HG03439 (cell line): Measurements from ENCODE around the gene CYP27C1.
"Not testable (repeated sequence)": the region's sequence is repeated elsewhere in the genome, so short reads cannot be mapped to it uniquely, and the experiment has no call there.

Source experiments
- ATAC-seq: cut with Tn5 transposase; IDR thresholded peaks from one replicate; pipeline ENCODE4 v1.9.1; 2021; ENCODE audit warnings: mild to moderate bottlenecking, moderate library complexity; ENCODE audit not compliant: unreplicated experiment

The CYP27C1 gene

GRCh38 chr2:127175041-127175721 is 44.9 kb downstream of the CYP27C1 start:
- no peak for ATAC-seq

DNA sequence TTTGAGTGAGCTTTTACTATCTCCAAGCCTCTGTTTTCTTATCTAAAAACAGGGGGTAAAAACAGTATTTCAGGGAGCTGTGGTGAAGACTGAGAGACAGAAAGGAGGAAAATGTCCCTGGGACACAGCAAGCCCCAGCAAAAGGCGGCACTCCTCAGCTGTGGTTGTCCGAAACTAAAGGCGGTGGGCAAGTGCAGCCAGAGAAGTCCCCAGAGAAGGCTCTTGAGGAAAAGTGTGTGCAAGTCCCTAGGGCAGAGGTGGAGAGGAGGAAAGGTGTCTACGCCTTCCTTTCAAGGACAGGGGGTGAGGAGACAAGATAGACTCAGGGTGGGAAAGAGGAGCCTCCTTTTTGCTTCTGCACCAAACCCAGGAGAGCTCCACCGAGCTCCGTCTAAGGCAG is 45.5 kb downstream of the CYP27C1 start:
- ATAC-seq: no peak

DNA sequence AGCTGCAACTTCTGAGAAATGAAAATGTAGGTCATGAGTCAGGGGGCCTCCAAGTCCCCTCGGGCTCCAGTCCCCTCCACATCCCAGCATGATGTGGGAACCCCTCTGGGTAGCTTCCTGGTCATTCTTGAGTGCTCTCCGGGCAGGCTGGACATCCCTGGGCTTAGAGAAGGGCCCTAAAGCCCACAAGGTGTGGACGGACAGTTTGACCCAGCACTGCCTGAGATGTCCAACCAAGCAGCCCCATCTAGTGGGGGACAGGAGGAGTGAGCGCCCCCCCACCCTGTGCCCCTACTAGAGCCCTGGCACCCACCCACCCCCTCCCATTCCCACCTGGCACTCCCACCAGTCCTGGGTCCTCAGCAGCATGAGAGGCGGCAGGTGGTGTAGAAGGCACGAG is 46.0 kb downstream of the CYP27C1 start:
- ATAC-seq: no peak

DNA sequence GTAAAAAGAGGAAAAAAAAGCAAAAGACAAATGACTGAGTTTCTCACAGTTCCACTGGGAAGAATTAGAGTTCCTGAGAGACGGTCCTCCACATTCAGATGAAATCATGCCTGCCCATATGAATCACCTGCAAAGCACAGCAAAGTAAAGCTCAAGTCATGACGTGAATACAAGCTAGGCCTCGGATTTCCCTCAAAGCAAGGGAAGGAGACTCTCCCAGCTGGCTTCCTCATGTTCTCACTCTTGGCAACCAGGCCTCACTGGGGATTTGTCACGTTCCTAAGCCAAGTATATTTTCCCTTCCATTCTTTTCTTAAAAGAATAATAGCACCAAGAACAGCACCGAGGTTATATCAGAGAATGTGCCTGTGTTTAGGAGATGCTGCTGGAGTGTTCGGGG is 47.0 kb downstream of the CYP27C1 start:
- ATAC-seq: no peak

DNA sequence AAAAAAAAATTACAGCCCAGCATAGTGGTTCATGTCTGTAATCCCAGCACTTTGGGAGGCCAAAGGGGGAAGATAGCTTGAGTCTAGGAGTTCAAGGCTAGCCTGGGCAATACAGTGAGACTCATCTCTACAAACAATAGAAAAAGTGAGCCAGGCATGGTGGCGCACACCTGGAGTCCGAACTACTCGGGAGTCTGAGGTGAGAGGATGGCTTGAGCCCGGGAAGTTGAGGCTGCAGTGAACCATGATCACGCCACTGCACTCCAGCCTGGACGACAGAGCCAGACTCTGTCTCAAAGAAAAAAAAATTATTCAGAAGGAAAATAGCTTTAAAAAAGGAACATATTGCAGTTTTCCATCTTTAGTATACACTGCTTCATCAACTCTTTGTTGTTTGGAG is 47.8 kb downstream of the CYP27C1 start:
- ATAC-seq: no peak

GRCh38 chr2:127170452-127171197 is 49.5 kb downstream of the CYP27C1 start:
- ATAC-seq: no peak

DNA sequence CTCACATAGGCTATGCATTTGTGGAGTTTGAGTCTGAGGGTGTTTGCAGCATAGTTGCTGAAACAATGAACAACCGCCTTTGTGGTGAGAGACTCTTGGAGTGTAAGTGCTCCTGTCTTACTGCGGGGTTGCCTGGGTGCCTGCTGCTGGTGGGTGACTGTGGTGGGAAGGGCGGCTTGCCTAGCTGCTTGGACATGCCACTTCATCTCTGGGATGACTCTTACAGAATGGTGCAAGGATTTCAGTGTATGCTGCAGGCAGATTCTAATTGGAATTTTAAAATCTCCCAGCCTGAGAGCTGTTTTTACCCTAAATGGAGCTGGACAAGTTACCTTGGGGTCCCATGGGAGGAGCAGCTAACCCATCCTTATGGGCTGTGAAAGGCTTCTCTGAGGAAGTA is 50.1 kb downstream of the CYP27C1 start:
- ATAC-seq: no peak

DNA sequence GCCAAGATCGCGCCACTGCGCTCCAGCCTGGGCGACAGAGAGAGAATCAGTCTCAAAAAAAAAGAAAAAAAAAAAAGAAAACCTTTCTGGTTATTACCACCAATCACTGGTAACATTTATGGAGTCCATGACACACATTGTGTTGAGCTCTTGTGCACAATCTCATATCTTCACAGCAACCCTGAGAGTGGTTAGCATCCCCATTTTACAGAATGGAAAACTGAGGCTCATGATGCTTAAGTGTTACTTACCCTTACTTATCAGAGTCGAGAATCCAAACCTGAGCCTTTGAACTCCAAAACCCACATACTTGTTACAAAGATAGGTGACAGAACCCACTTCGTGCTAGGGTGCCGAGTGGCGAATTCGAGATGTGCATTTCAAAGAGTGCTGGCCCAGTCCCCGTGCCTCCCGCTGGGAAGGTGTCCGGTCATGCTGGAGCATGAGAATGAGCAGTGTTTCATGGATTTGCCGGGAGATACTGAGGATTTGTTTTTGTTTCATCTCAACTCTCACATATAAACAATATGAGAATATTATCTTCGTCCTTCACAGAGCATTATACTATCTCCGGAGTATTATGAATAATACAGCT is 50.9 kb downstream of the CYP27C1 start:
- ATAC-seq: no peak

DNA sequence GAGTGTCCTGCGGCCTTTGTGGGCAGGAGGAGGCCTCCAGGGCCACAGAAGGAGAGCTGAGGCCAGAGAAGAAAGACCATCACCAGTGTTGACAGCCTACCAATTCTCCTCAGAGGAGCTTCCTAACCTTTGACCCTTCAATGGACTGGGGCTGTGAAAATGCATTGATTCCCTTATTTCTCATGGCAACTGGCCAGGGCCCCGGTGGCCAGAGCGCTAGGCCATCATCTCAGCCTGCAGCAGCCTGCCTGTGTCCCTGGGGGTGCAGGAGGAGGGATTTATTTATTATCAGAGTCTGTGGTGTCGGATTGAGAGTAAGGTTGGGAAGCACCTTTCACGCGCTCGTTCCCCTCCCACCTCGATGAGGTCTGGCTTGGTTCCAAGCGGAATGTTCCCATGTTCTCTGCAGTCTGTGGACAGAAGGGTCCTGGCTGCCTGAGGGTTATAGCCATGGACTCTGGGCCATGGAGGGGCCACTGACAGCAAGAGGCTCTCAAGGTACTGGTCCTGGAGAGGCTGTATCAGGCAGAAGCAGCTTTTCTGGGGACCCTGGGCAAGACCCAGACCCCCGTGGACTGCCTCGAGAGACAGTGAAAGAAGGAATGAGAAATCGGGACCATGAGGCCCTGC is 53.8 kb downstream of the CYP27C1 start:
- no peak for ATAC-seq

DNA sequence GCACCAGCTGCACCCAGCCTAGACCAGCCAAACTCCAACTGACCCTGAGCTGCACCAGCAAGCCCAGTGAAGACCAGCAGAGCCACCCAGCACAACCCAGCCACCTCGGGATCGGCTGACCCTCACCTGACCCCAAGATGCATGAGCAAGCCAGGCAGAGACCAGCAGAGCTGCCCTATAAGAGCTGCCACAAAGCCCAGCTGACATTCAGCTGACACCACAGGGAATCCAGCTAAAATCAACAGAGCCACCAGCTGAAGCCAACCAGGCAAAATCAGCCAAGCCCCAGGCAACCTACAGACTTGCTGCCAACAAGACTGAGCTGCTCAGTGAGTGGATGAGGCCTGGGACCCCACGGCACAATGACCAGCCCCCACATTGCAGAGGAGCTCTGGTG is 54.6 kb downstream of the CYP27C1 start:
- no peak for ATAC-seq

GRCh38 chr2:127164761-127165538 is 55.1 kb downstream of the CYP27C1 start:
- no peak for ATAC-seq

- ATAC-seq: no peak
Measured at GRCh38 chr2:127163921-127164320, 56.2 kb downstream of the CYP27C1 start.

GRCh38 chr2:127163090-127163406 is 57.1 kb downstream of the CYP27C1 start:
- not testable (repeated sequence) for ATAC-seq

DNA sequence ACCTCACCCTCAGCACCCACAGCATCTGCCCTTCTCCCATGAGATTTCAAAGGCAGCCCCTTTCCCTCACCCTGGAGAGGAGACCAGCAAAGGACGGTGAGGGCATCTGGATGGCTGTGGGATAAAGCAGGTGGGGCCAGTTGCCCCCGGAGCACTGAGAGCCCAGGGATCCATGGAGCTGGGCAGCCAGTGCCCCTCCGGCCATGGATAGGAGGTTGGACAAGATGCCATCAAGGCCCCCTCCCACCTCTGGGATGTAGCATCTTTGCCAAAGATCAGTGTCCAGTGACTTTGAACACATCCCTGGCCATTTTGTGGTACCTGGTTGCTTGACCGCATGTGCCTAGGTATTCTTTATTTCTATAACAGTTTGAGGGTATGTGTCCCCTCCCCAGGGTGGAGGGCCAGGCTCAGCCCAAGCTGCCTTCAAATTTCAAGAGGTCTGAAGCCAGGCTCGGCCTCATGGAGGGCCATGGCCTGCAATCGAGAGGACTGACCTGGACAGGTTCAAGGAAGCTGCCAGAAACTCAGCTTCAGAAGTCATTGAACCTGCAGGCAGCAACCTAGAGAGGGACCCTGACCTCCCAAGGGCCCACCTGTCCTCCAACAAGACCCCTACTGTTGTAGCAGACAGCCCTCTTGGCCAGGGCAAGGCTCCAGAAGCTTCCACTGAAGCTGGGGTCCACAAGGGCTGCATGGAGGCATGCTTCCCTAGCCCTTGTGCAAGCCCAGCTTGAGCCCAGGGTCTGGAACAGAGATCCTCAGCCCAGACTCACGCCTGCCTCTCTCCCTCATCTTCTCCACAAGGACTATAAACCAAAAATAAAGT is 57.6 kb downstream of the CYP27C1 start:
- ATAC-seq: no peak

DNA sequence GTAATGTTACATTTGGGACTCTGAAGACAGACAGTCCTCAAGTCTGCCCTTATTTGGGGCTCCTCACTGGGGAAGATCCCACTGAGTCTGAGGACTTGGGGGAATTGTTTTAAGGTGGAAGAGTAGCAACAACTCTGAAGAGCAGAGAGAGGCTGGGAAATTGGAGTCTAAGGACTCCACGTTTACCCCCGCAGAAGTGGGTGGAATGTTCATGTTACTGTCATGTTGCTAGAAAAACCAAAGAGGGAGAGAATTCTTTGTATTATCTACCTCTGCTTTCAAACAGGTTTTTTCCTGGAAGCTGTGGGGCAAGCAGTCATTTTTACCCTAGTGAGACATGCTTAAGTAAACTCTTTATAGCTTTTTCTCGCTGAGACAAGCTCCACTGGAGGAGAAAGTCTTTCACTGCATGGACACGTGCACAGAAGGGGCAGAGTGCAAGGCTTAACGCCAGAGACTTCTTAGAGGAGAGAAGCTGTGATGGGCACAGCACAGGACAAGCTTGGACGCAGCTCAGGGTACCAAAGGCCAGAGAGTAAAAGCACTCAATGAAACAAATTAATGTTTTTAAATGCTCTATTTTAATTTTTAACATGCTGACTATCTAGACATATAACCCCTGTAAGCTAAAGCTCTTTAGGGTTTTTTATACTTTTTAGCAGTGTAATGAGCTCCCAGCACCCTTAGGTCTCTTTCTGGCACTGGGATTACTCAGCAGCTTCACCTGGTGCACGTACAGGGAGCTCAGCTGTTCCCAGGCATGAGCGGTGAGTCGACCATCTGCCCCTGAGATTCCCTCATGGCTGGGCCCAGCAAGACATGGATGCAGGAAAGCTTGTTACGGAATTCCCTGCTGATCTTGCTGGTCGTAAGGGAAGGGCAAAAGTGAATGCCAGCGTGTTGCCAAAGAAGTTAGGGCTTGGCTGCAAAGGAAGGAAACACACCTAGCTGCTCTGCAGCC is 58.6 kb downstream of the CYP27C1 start:
- ATAC-seq: no peak

GRCh38 chr2:127160676-127161075 is 59.4 kb downstream of the CYP27C1 start:
- no peak for ATAC-seq

DNA sequence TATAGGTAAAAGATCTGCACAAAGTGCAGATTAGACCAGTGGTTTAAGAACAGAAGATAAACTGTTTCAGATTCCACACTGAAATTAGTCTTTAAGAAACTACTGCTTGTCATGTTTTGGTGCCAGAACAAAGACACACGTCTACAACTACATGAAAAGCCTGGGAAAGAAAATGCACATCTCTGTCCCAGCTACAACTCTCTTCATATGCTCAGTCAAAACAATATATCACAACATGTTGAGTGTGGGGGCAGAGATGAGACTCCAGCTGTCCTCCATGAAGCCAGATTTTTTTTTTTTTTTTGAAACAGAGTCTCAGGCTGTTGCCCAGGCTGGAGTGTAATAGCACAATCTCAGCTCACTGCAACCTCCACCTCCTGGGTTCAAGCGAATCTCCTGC is 60.6 kb downstream of the CYP27C1 start:
- no peak for ATAC-seq

GRCh38 chr2:127158614-127159290 is 61.3 kb downstream of the CYP27C1 start:
- no peak for ATAC-seq
